ENCODE measurements around the gene HNRNPA0. TPM values are rescaled to one million over a fixed set of nuclear protein-coding genes. Genes with fewer than 3 reads are reported as not detected.
A peak's percentile ranks its signal among the peaks of the same experiment; 100 is the strongest.

HNRNPA0 gene
- total and polyA plus RNA-seq, 9 of the 15 experiments (the other 6 are each of a cell fraction or from before 2014, with no cell fraction given): 5.0 to 33.3 (median 10.7) TPM

DNA sequence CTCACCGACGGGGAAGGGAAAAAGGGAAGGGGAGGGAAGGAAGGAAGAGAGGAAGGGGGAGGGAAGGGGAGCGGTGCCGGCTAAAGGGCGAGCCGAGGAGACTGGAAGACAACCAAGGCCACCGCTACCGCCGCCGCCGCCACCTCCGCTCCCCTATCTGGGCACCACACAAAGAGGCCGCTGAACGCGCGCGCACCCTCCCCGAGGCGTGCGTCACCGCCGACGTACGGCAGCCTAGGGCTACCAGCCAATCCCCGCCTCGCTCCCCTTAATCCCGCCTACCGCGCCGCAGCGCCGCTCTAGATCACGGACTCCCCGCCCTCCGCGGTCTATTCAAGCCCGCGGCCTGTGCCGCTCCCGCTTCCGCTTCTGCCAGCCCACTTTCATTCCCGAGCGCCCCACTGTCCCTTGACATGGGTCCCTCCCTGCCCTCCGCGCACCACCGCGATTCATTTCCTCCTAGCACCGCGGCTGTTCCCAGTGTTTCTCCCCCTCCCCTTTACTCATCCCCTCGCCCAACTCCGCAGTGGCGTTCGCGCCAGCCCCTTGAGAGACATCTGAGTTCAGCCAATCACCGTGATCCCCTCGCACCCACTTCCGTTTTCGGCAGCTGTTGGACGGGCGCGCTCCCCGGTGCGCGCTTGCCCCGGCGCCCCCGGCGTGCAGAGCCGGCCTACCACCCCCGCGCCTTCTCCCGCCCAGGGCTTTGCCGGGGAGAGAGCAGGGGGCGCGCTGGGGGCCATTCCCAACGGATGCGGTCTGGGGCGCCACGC lies at the start of gene HNRNPA0 (continued):
- 0 out of 2 replicates have a peak, but pooled peaks have one; percentile 32 for TF ChIP-seq SOX6 (IDR thresholded peaks at IDR 0.05)
- peak; percentile 98 for TF ChIP-seq JUND (IDR thresholded peaks at IDR 0.05; ENCODE audit: borderline replicate concordance, low read depth, low read length)
- peak; percentile 53; the same call in 2 of the 3 replicates for TF ChIP-seq JUND (tag; IDR thresholded peaks at IDR 0.05; ENCODE audit: borderline replicate concordance, low read depth, low read length)
- peak; percentile 65; the same call in 1 of the 2 replicates for TF ChIP-seq KDM2B (CRISPR knock-in tag; IDR thresholded peaks at IDR 0.05)
- TF ChIP-seq, protein P1, sequence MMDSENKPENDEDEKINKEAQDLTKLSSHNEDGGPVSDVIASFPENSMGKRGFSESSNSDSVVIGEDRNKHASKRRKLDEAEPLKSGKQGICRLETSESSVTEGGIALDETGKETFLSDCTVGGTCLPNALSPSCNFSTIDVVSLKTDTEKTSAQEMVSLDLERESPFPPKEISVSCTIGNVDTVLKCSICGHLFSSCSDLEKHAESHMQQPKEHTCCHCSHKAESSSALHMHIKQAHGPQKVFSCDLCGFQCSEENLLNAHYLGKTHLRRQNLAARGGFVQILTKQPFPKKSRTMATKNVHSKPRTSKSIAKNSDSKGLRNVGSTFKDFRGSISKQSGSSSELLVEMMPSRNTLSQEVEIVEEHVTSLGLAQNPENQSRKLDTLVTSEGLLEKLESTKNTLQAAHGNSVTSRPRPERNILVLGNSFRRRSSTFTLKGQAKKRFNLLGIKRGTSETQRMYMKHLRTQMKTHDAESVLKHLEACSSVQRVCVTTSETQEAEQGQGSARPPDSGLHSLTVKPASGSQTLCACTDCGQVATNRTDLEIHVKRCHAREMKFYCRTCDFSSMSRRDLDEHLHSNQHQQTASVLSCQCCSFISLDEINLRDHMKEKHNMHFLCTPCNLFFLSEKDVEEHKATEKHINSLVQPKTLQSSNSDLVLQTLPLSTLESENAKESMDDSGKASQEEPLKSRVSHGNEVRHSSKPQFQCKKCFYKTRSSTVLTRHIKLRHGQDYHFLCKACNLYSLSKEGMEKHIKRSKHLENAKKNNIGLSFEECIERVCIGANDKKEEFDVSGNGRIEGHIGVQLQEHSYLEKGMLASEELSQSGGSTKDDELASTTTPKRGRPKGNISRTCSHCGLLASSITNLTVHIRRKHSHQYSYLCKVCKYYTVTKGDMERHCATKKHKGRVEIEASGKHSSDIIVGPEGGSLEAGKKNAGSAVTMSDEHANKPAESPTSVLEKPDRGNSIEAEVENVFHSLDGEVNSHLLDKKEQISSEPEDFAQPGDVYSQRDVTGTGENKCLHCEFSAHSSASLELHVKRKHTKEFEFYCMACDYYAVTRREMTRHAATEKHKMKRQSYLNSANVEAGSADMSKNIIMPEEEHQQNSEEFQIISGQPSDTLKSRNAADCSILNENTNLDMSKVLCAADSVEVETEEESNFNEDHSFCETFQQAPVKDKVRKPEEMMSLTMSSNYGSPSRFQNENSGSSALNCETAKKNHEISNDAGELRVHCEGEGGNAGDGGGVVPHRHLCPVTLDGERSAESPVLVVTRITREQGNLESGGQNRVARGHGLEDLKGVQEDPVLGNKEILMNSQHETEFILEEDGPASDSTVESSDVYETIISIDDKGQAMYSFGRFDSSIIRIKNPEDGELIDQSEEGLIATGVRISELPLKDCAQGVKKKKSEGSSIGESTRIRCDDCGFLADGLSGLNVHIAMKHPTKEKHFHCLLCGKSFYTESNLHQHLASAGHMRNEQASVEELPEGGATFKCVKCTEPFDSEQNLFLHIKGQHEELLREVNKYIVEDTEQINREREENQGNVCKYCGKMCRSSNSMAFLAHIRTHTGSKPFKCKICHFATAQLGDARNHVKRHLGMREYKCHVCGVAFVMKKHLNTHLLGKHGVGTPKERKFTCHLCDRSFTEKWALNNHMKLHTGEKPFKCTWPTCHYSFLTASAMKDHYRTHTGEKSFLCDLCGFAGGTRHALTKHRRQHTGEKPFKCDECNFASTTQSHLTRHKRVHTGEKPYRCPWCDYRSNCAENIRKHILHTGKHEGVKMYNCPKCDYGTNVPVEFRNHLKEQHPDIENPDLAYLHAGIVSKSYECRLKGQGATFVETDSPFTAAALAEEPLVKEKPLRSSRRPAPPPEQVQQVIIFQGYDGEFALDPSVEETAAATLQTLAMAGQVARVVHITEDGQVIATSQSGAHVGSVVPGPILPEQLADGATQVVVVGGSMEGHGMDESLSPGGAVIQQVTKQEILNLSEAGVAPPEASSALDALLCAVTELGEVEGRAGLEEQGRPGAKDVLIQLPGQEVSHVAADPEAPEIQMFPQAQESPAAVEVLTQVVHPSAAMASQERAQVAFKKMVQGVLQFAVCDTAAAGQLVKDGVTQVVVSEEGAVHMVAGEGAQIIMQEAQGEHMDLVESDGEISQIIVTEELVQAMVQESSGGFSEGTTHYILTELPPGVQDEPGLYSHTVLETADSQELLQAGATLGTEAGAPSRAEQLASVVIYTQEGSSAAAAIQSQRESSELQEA (IDR thresholded peaks at IDR 0.05; ENCODE audit: low read depth): no peak
- TF ChIP-seq, protein P2, sequence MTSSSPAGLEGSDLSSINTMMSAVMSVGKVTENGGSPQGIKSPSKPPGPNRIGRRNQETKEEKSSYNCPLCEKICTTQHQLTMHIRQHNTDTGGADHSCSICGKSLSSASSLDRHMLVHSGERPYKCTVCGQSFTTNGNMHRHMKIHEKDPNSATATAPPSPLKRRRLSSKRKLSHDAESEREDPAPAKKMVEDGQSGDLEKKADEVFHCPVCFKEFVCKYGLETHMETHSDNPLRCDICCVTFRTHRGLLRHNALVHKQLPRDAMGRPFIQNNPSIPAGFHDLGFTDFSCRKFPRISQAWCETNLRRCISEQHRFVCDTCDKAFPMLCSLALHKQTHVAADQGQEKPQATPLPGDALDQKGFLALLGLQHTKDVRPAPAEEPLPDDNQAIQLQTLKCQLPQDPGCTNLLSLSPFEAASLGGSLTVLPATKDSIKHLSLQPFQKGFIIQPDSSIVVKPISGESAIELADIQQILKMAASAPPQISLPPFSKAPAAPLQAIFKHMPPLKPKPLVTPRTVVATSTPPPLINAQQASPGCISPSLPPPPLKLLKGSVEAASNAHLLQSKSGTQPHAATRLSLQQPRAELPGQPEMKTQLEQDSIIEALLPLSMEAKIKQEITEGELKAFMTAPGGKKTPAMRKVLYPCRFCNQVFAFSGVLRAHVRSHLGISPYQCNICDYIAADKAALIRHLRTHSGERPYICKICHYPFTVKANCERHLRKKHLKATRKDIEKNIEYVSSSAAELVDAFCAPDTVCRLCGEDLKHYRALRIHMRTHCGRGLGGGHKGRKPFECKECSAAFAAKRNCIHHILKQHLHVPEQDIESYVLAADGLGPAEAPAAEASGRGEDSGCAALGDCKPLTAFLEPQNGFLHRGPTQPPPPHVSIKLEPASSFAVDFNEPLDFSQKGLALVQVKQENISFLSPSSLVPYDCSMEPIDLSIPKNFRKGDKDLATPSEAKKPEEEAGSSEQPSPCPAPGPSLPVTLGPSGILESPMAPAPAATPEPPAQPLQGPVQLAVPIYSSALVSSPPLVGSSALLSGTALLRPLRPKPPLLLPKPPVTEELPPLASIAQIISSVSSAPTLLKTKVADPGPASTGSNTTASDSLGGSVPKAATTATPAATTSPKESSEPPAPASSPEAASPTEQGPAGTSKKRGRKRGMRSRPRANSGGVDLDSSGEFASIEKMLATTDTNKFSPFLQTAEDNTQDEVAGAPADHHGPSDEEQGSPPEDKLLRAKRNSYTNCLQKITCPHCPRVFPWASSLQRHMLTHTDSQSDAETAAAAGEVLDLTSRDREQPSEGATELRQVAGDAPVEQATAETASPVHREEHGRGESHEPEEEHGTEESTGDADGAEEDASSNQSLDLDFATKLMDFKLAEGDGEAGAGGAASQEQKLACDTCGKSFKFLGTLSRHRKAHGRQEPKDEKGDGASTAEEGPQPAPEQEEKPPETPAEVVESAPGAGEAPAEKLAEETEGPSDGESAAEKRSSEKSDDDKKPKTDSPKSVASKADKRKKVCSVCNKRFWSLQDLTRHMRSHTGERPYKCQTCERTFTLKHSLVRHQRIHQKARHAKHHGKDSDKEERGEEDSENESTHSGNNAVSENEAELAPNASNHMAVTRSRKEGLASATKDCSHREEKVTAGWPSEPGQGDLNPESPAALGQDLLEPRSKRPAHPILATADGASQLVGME (CRISPR knock-in tag; IDR thresholded peaks at IDR 0.05): no peak
- TF ChIP-seq TCF7 (IDR thresholded peaks at IDR 0.05; ENCODE audit: borderline replicate concordance): no peak
- TF ChIP-seq, protein P3, sequence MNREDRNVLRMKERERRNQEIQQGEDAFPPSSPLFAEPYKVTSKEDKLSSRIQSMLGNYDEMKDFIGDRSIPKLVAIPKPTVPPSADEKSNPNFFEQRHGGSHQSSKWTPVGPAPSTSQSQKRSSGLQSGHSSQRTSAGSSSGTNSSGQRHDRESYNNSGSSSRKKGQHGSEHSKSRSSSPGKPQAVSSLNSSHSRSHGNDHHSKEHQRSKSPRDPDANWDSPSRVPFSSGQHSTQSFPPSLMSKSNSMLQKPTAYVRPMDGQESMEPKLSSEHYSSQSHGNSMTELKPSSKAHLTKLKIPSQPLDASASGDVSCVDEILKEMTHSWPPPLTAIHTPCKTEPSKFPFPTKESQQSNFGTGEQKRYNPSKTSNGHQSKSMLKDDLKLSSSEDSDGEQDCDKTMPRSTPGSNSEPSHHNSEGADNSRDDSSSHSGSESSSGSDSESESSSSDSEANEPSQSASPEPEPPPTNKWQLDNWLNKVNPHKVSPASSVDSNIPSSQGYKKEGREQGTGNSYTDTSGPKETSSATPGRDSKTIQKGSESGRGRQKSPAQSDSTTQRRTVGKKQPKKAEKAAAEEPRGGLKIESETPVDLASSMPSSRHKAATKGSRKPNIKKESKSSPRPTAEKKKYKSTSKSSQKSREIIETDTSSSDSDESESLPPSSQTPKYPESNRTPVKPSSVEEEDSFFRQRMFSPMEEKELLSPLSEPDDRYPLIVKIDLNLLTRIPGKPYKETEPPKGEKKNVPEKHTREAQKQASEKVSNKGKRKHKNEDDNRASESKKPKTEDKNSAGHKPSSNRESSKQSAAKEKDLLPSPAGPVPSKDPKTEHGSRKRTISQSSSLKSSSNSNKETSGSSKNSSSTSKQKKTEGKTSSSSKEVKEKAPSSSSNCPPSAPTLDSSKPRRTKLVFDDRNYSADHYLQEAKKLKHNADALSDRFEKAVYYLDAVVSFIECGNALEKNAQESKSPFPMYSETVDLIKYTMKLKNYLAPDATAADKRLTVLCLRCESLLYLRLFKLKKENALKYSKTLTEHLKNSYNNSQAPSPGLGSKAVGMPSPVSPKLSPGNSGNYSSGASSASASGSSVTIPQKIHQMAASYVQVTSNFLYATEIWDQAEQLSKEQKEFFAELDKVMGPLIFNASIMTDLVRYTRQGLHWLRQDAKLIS (CRISPR knock-in tag; IDR thresholded peaks at IDR 0.05): peak; percentile 42; the same call in 1 of the 2 replicates

All from K562 (cell line).